Measurements from ENCODE around the gene DHX9.

Gene DHX9

GRCh38 chr1:182811975-182812722 is 27.0 kb upstream of the DHX9 start:
- TF ChIP-seq, protein P1, sequence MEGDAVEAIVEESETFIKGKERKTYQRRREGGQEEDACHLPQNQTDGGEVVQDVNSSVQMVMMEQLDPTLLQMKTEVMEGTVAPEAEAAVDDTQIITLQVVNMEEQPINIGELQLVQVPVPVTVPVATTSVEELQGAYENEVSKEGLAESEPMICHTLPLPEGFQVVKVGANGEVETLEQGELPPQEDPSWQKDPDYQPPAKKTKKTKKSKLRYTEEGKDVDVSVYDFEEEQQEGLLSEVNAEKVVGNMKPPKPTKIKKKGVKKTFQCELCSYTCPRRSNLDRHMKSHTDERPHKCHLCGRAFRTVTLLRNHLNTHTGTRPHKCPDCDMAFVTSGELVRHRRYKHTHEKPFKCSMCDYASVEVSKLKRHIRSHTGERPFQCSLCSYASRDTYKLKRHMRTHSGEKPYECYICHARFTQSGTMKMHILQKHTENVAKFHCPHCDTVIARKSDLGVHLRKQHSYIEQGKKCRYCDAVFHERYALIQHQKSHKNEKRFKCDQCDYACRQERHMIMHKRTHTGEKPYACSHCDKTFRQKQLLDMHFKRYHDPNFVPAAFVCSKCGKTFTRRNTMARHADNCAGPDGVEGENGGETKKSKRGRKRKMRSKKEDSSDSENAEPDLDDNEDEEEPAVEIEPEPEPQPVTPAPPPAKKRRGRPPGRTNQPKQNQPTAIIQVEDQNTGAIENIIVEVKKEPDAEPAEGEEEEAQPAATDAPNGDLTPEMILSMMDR (IDR thresholded peaks at IDR 0.05; ENCODE audit: insufficient read depth, low read length, poor library complexity, severe bottlenecking), result no peak
- H3K4me3 ChIP-seq (replicated peaks; ENCODE audit: low read depth, low read length), result no peak overlapping the region
- no peak for DNase-seq (ENCODE audit: extremely low read depth, insufficient read length)
- H3K36me3 ChIP-seq (ENCODE audit: control insufficient read depth, insufficient read depth, low read length), result no peaks in the 10 kb centered on the region
- no peaks in the 10 kb centered on the region for H3K27me3 ChIP-seq (replicated peaks; ENCODE audit: control insufficient read depth, insufficient read depth, low read length)

GRCh38 chr1:182816863-182817262 is 22.3 kb upstream of the DHX9 start:
- no peak for DNase-seq (ENCODE audit: extremely low read depth, insufficient read length)
- Histone ChIP-seq H3K4me3 (replicated peaks; ENCODE audit: low read depth, low read length) (no peak overlapping the region), H3K27me3 (replicated peaks; ENCODE audit: control insufficient read depth, insufficient read depth, low read length) (no peaks in the 10 kb centered on the region), H3K36me3 (ENCODE audit: control insufficient read depth, insufficient read depth, low read length) (peaks cover 1% of the 10 kb centered on the region; the same call in 1 of the 2 replicates)
- TF ChIP-seq, protein P1 (IDR thresholded peaks at IDR 0.05; ENCODE audit: insufficient read depth, low read length, poor library complexity, severe bottlenecking), result no peak

DNA sequence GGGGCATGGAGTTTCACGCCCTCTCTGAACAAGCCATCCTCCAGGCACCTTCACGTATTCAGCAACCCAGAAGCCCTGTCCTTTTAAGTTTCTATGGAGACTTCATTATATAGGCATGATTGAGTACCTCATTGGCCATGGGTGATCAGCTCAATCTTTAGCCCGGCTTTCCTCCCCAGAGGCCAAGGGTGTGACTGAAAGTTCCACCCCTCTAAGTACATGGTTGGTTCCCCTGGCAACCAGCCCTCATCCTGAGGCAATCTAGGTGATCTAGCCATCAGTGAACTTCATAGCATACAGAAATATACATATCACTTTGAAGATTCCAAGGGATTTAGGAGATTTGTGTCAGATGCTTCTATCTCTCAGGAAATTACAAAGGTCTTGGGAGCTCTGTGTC is 21.3 kb upstream of the DHX9 start:
- TF ChIP-seq, protein P1 (IDR thresholded peaks at IDR 0.05; ENCODE audit: insufficient read depth, low read length, poor library complexity, severe bottlenecking), result no peak
- H3K4me3 ChIP-seq (replicated peaks; ENCODE audit: low read depth, low read length), result no peak overlapping the region
- H3K36me3 ChIP-seq (ENCODE audit: control insufficient read depth, insufficient read depth, low read length), result peaks cover 1% of the 10 kb centered on the region; the same call in 1 of the 2 replicates
- no peaks in the 10 kb centered on the region for H3K27me3 ChIP-seq (replicated peaks; ENCODE audit: control insufficient read depth, insufficient read depth, low read length)
- DNase-seq (ENCODE audit: extremely low read depth, insufficient read length), result no peak

DNA sequence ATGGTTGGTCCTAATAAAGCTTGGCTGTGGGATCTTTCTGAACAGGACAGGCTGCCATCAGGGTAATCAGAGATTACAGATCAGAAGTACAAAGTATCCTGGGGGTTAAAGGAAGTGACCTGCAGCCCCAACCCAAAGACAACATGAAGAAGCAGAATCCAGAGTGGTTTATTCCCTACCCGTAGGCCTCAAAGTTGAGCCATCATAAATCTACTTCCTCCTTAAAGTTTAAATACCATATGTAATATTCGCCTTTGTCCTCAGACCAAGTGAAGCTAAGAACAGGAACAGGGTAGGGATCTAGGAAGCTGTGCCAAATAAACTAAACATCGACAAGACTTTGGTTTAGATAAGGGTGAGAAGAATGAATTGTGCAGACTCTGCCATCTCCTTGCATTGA is 15.9 kb upstream of the DHX9 start:
- no peak for DNase-seq (ENCODE audit: extremely low read depth, insufficient read length)
- no peaks in the 10 kb centered on the region for H3K36me3 ChIP-seq (ENCODE audit: control insufficient read depth, insufficient read depth, low read length)
- H3K4me3 ChIP-seq (replicated peaks; ENCODE audit: low read depth, low read length), result no peak overlapping the region
- TF ChIP-seq, protein P1 (IDR thresholded peaks at IDR 0.05; ENCODE audit: insufficient read depth, low read length, poor library complexity, severe bottlenecking), result no peak
- no peaks in the 10 kb centered on the region for H3K27me3 ChIP-seq (replicated peaks; ENCODE audit: control insufficient read depth, insufficient read depth, low read length)

GRCh38 chr1:182826892-182827291 is 12.3 kb upstream of the DHX9 start:
- no peak for DNase-seq (ENCODE audit: extremely low read depth, insufficient read length)
- Histone ChIP-seq H3K36me3 (ENCODE audit: control insufficient read depth, insufficient read depth, low read length) (no peaks in the 10 kb centered on the region), H3K27me3 (replicated peaks; ENCODE audit: control insufficient read depth, insufficient read depth, low read length) (no peaks in the 10 kb centered on the region), H3K4me3 (replicated peaks; ENCODE audit: low read depth, low read length) (no peak overlapping the region)
- TF ChIP-seq, protein P1 (IDR thresholded peaks at IDR 0.05; ENCODE audit: insufficient read depth, low read length, poor library complexity, severe bottlenecking), result no peak
